ENCODE measurements around the gene ABI3BP. TPM values are rescaled to one million over a fixed set of nuclear protein-coding genes. Genes with fewer than 3 reads are reported as not detected.

ABI3BP gene
- total RNA-seq, 1 experiment from 2014 or later: 0.15 TPM

- Histone ChIP-seq H4K20me1 (ENCODE audit: insufficient read depth) (no peaks in the 10 kb centered on the region), H2AFZ (ENCODE audit: low read depth, low read length, poor library complexity, severe bottlenecking) (no peak overlapping the region), H3K9ac (ENCODE audit: low read length) (no peak overlapping the region), H3K4me2 (ENCODE audit: low read length) (no peak overlapping the region), H3K9me2 (ENCODE audit: insufficient read depth) (no peaks in the 10 kb centered on the region), H3K4me1 (ENCODE audit: control insufficient read depth in 1 of 2, insufficient read depth in 2 of 2, low read length in 2 of 2) (no peaks in the 10 kb centered on the region), H3K27ac (ENCODE audit: low read depth, low read length) (no peak overlapping the region), H3K4me3 (replicated peaks in 1 of 2; ENCODE audit: low read depth in 1 of 2, low read length in 2 of 2) (no peak overlapping the region), H3K36me3 (ENCODE audit: control insufficient read depth in 1 of 2, insufficient read depth in 2 of 2, low read length in 2 of 2) (no peaks in the 10 kb centered on the region), H3K9me3 (ENCODE audit: control insufficient read depth in 1 of 2, insufficient read depth in 1 of 2, low read depth in 1 of 2, low read length in 2 of 2) (peaks cover 4 to 5% of the 10 kb centered on the region in 2 experiments; a peak in 1 of 4 replicates), H3K79me2 (ENCODE audit: insufficient read depth, low read length) (no peaks in the 10 kb centered on the region), H3K27me3 (ENCODE audit: insufficient read depth, low read length) (no peaks in the 10 kb centered on the region)
- TF ChIP-seq ZNF274 (IDR thresholded peaks at IDR 0.05; ENCODE audit: low read depth, low read length) (no peak), JUND (IDR thresholded peaks at IDR 0.05) (no peak), EGR1 (IDR thresholded peaks at IDR 0.05; ENCODE audit: low read depth) (no peak), EZH2phosphoT487 (IDR thresholded peaks at IDR 0.05; ENCODE audit: borderline replicate concordance) (no peak), YY1 (IDR thresholded peaks at IDR 0.05; ENCODE audit: extremely low read depth, insufficient replicate concordance, low read depth, low read length) (no peak), POLR2A (IDR thresholded peaks at IDR 0.05; ENCODE audit: borderline replicate concordance, extremely low read depth, insufficient read depth, insufficient read length) (no peak)
- TF ChIP-seq, protein P1, sequence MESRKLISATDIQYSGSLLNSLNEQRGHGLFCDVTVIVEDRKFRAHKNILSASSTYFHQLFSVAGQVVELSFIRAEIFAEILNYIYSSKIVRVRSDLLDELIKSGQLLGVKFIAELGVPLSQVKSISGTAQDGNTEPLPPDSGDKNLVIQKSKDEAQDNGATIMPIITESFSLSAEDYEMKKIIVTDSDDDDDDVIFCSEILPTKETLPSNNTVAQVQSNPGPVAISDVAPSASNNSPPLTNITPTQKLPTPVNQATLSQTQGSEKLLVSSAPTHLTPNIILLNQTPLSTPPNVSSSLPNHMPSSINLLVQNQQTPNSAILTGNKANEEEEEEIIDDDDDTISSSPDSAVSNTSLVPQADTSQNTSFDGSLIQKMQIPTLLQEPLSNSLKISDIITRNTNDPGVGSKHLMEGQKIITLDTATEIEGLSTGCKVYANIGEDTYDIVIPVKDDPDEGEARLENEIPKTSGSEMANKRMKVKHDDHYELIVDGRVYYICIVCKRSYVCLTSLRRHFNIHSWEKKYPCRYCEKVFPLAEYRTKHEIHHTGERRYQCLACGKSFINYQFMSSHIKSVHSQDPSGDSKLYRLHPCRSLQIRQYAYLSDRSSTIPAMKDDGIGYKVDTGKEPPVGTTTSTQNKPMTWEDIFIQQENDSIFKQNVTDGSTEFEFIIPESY (IDR thresholded peaks at IDR 0.05; ENCODE audit: extremely low read depth, insufficient replicate concordance, low read length): no peak
- no peak for DNase-seq (ENCODE audit: low read depth, low spot score)
- BruUV-seq (replicated peaks): no TSS peak
- ChIA-PET RAD21 (ENCODE audit: low non-redundant PET in 1 of 2, low total read pairs in 2 of 2, uncharacterized antibody in 2 of 2, unreplicated experiment in 2 of 2) (no interaction called here), POLR2A (no interaction called here), CTCF (no interaction called here)
- intact Hi-C loops (cut with micrococcal nuclease): no loop called here
- ATAC-seq: no peak
Observed at GRCh38 chr3:100963041-100963440, 30.2 kb downstream of the ABI3BP start.
